ENCODE data around the gene PIK3C3. TPM values are rescaled to one million over a fixed set of nuclear protein-coding genes. Genes with fewer than 3 reads are reported as not detected.

Gene PIK3C3
- total and polyA plus RNA-seq, 7 donors = 22.7 to 54.8 (median 42.0) TPM

DNA sequence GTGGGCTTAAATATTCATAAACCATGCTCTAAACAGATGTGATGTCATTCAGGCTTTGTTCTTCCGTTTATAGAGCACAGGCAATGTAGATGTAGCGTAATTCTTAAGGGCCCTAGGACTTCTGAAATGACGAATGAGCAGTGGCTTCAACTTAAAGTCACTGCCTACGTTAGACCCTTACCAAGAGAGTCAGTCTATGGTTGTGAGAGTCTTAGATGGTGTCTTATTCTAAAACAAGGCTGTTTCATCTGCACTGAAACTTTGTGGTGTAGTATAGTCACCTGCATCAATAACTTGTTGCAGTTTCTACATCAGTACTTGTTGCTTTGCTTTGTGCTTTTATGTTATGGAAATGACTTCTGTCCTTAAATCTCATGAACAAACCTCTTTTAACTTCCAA lies 56.0 kb downstream of the PIK3C3 start:
- Histone ChIP-seq H3K4me3 (no peak overlapping the region), H3K4me1 (no peaks in the 10 kb centered on the region), H3K27ac (no peak overlapping the region), H3K27me3 (no peaks in the 10 kb centered on the region), H3K36me3 (peaks cover 0 to 68% (median 11%) of the 10 kb centered on the region in 4 donors), H3K9me3 (no peaks in the 10 kb centered on the region)
- intact Hi-C loops (cut with DNase I) = no loop called here
- 93 to 94% methylated on average over 4 of the region's 4 CpGs for WGBS, 2 donors
- DNase-seq = no peak
- TF ChIP-seq POLR2A (IDR thresholded peaks at IDR 0.05) = no peak
- TF ChIP-seq, protein P1, sequence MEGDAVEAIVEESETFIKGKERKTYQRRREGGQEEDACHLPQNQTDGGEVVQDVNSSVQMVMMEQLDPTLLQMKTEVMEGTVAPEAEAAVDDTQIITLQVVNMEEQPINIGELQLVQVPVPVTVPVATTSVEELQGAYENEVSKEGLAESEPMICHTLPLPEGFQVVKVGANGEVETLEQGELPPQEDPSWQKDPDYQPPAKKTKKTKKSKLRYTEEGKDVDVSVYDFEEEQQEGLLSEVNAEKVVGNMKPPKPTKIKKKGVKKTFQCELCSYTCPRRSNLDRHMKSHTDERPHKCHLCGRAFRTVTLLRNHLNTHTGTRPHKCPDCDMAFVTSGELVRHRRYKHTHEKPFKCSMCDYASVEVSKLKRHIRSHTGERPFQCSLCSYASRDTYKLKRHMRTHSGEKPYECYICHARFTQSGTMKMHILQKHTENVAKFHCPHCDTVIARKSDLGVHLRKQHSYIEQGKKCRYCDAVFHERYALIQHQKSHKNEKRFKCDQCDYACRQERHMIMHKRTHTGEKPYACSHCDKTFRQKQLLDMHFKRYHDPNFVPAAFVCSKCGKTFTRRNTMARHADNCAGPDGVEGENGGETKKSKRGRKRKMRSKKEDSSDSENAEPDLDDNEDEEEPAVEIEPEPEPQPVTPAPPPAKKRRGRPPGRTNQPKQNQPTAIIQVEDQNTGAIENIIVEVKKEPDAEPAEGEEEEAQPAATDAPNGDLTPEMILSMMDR (IDR thresholded peaks at IDR 0.05) = no peak
- TF ChIP-seq EP300 (IDR thresholded peaks at IDR 0.05) = no peak
- TF ChIP-seq POLR2AphosphoS5 (IDR thresholded peaks at IDR 0.05) = no peak

DNA sequence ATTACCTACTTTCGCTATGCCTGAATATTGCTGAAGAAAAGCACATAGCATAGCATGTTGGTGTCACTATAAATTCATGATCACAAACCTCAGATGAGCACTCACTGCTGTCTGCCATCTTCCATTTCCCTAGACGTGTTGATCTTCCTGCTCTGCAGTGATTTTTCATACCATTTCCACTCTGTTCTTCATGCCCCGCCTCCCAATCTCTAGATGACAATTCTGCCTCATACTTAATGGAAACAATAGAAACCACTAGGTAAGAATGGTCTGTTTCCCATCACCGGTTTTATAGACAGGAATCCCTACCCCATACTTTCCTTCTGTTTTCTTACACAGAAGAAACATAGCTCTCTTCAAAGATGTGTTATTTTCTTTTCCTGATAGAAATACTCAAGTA lies 63.8 kb downstream of the PIK3C3 start:
- TF ChIP-seq, protein P1 (IDR thresholded peaks at IDR 0.05) = no peak
- Histone ChIP-seq H3K9me3 (no peaks in the 10 kb centered on the region), H3K36me3 (peaks cover 0 to 72% (median 11%) of the 10 kb centered on the region in 4 donors), H3K27me3 (no peaks in the 10 kb centered on the region), H3K27ac (no peak overlapping the region), H3K4me1 (no peaks in the 10 kb centered on the region), H3K4me3 (no peak overlapping the region)
- WGBS, 2 donors = 89 to 93% methylated on average over 4 of the region's 4 CpGs
- intact Hi-C loops (cut with DNase I) = no loop called here
- DNase-seq = no peak

- intact Hi-C loops (cut with DNase I) = no loop called here
- Histone ChIP-seq H3K9me3 (no peaks in the 10 kb centered on the region), H3K4me1 (no peaks in the 10 kb centered on the region), H3K27ac (no peak overlapping the region), H3K27me3 (no peaks in the 10 kb centered on the region), H3K4me3 (no peak overlapping the region), H3K36me3 (peaks cover 0 to 49% (median 2%) of the 10 kb centered on the region in 4 donors)
- 86 to 97% methylated on average over 1 of the region's 1 CpG for WGBS, 2 donors
- TF ChIP-seq, protein P1 (IDR thresholded peaks at IDR 0.05) = no peak
- TF ChIP-seq POLR2A (IDR thresholded peaks at IDR 0.05) (no peak), POLR2AphosphoS5 (IDR thresholded peaks at IDR 0.05) (no peak), EP300 (IDR thresholded peaks at IDR 0.05) (no peak)
- no peak for DNase-seq
These were observed 69.1 kb downstream of the PIK3C3 start for GRCh38 chr18:42024131-42024530.

GRCh38 chr18:42025491-42025890 lies 70.5 kb downstream of the PIK3C3 start:
- no peak for DNase-seq
- Histone ChIP-seq H3K9me3 (no peaks in the 10 kb centered on the region), H3K27me3 (no peaks in the 10 kb centered on the region), H3K4me1 (no peaks in the 10 kb centered on the region), H3K36me3 (peaks cover 0 to 55% (median 5%) of the 10 kb centered on the region in 4 donors), H3K27ac (no peak overlapping the region), H3K4me3 (no peak overlapping the region)
- TF ChIP-seq EP300 (IDR thresholded peaks at IDR 0.05) (no peak), POLR2AphosphoS5 (IDR thresholded peaks at IDR 0.05) (no peak), POLR2A (IDR thresholded peaks at IDR 0.05) (no peak)
- TF ChIP-seq, protein P1 (IDR thresholded peaks at IDR 0.05) = no peak
- intact Hi-C loops (cut with DNase I) = no loop called here
- WGBS, 2 donors = 91 to 93% methylated on average over 1 of the region's 1 CpG

- no peak for DNase-seq
- Histone ChIP-seq H3K27ac (no peak overlapping the region), H3K4me1 (no peaks in the 10 kb centered on the region), H3K4me3 (no peak overlapping the region), H3K9me3 (no peaks in the 10 kb centered on the region), H3K27me3 (no peaks in the 10 kb centered on the region), H3K36me3 (peaks cover 0 to 54% (median 4%) of the 10 kb centered on the region in 4 donors)
- 86 to 93% methylated on average over 5 of the region's 5 CpGs for WGBS, 2 donors
- TF ChIP-seq EP300 (IDR thresholded peaks at IDR 0.05) = no peak
- TF ChIP-seq, protein P1 (IDR thresholded peaks at IDR 0.05) = no peak
- TF ChIP-seq POLR2A (IDR thresholded peaks at IDR 0.05) = no peak
- TF ChIP-seq POLR2AphosphoS5 (IDR thresholded peaks at IDR 0.05) = no peak
- intact Hi-C loops (cut with DNase I) = no loop called here
These were observed 71.1 kb downstream of the PIK3C3 start for GRCh38 chr18:42025974-42026625.

Measured in sigmoid colon (tissue), 7 donors.